ENCODE data around the gene RUFY3. TPM values are rescaled to one million over a fixed set of nuclear protein-coding genes. Genes with fewer than 3 reads are reported as not detected.

RUFY3 gene
- total RNA-seq, 1 donor from 2014 or later: 92.4 TPM

DNA sequence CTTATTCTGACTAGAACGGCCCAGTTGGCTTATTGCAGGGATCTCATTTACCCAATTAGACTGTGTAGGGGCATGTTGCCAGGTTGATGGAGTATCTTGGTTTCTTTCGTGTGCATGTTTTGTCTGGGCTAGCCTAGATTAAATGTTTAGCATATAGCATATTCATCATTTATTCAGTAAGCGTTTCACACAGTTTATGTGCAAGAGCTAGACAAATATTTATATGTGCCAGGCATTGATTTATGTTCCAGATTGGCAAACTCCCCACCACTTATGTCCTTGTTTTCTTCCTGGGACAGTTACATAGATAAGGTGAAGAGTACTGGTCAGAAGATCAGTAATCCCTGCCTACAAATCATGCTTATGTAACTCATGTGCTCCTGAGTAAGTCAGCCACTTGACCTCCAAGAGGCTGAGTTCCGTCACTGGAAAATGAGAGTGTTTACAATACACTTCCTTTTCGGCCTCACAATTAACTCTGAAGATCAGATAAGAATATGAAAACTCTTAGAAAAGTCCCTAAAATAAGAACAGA is 57.2 kb downstream of the RUFY3 start:
- intact Hi-C loops (cut with DNase I): no loop called here
- ATAC-seq (peak; percentile 90 to 97), DNase-seq (no peak)
- H3K4me3 ChIP-seq: no peak overlapping the region
- H3K36me3 ChIP-seq: peaks cover 70% of the 10 kb centered on the region
- peak overlapping the region; percentile 48 for H3K27ac ChIP-seq
- H3K4me1 ChIP-seq: peaks cover 4% of the 10 kb centered on the region
- TF ChIP-seq, protein P1, sequence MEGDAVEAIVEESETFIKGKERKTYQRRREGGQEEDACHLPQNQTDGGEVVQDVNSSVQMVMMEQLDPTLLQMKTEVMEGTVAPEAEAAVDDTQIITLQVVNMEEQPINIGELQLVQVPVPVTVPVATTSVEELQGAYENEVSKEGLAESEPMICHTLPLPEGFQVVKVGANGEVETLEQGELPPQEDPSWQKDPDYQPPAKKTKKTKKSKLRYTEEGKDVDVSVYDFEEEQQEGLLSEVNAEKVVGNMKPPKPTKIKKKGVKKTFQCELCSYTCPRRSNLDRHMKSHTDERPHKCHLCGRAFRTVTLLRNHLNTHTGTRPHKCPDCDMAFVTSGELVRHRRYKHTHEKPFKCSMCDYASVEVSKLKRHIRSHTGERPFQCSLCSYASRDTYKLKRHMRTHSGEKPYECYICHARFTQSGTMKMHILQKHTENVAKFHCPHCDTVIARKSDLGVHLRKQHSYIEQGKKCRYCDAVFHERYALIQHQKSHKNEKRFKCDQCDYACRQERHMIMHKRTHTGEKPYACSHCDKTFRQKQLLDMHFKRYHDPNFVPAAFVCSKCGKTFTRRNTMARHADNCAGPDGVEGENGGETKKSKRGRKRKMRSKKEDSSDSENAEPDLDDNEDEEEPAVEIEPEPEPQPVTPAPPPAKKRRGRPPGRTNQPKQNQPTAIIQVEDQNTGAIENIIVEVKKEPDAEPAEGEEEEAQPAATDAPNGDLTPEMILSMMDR (IDR thresholded peaks at IDR 0.05): no peak
- no peaks in the 10 kb centered on the region for H3K27me3 ChIP-seq (ENCODE audit: low read depth)
- no peaks in the 10 kb centered on the region for H3K9me3 ChIP-seq

DNA sequence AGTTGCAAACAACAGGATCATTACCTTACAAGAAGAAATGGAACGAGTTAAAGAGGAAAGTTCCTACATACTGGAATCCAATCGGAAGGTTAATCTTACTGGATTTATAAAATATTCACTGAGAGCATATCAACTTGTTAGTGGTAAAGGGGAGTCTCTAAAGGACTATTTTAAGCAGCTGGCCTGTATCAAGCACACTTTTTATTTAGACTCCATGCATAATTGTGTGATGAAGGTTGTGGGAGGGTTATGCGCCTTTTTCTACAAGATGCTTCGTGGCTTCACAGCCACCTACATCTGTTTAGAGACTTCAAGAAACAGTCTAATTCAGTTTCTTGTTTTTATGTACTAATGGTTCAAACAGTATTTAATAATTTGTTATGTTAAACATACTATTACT is 61.3 kb downstream of the RUFY3 start:
- no peak for ATAC-seq
- Histone ChIP-seq H3K4me3 (no peak overlapping the region), H3K9me3 (no peaks in the 10 kb centered on the region), H3K36me3 (peaks cover 82% of the 10 kb centered on the region), H3K27ac (no peak overlapping the region), H3K27me3 (ENCODE audit: low read depth) (no peaks in the 10 kb centered on the region), H3K4me1 (peaks cover 4% of the 10 kb centered on the region)
- TF ChIP-seq, protein P1 (IDR thresholded peaks at IDR 0.05): no peak
- intact Hi-C loops (cut with DNase I): no loop called here
- no peak for DNase-seq

DNA sequence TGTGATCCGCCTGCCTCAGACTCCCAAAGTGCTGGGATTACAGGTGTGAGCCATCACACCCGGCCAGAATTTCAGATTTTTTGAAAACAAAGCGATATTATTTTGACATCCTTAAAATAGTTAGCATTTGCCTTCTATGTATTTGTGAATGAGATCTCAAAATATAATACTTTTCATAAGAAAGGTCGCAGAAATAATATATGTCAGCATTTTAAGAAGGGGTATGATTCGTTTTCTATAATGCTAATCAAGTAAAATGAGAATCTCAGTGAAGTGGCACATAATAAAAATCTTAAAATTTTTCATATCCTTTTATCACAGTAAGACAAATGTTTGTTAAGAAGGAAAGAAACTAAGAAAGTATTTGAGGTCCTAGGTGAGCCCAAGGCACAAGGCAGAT is 65.7 kb downstream of the RUFY3 start:
- Histone ChIP-seq H3K9me3 (no peaks in the 10 kb centered on the region), H3K36me3 (peaks cover 93% of the 10 kb centered on the region), H3K27me3 (ENCODE audit: low read depth) (no peaks in the 10 kb centered on the region), H3K4me1 (no peaks in the 10 kb centered on the region), H3K4me3 (no peak overlapping the region), H3K27ac (no peak overlapping the region)
- TF ChIP-seq, protein P1 (IDR thresholded peaks at IDR 0.05): no peak
- ATAC-seq (no peak), DNase-seq (no peak)
- intact Hi-C loops (cut with DNase I): no loop called here

DNA sequence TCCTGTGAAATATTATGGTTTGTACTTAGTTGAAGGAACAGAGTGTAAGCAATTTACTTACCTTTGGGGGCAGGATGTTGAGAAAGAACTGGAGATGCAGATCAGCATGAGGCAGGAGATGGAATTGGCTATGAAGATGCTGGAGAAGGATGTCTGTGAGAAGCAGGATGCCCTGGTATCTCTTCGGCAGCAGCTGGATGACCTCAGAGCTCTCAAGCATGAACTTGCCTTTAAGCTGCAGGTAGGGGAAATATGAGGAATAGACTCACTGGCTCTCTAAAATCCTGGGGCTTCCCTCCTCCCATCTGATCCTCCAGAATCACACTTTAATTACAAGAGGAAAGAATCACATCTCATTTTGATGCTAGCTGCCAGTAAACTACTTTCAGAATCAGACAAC is 67.0 kb downstream of the RUFY3 start:
- Histone ChIP-seq H3K9me3 (no peaks in the 10 kb centered on the region), H3K36me3 (peaks cover 94% of the 10 kb centered on the region), H3K4me3 (no peak overlapping the region), H3K27ac (no peak overlapping the region), H3K27me3 (ENCODE audit: low read depth) (no peaks in the 10 kb centered on the region), H3K4me1 (no peaks in the 10 kb centered on the region)
- intact Hi-C loops (cut with DNase I): no loop called here
- no peak for DNase-seq
- TF ChIP-seq, protein P1 (IDR thresholded peaks at IDR 0.05): no peak
- ATAC-seq: no peak

DNA sequence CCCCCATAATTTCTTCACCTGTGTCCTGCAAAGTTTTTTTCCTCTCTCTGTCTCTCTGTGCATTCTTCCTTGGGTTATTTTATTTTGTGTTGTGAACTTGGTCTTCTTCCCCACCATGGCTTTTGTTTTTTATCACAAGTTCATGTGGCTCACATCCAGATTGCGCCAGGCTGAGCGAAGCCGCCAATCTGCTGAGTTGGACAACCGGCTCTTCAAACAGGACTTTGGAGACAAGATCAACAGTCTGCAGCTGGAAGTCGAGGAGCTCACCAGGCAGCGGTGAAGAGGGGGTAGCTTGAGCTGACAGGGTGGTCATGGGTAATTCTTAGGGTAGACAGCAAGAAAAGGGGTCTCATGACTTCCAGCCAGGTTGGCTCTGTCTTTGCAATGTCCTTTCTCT is 71.9 kb downstream of the RUFY3 start:
- H3K36me3 ChIP-seq: peaks cover 98% of the 10 kb centered on the region
- no peak overlapping the region for H3K27ac ChIP-seq
- H3K4me3 ChIP-seq: no peak overlapping the region
- no peaks in the 10 kb centered on the region for H3K4me1 ChIP-seq
- H3K9me3 ChIP-seq: no peaks in the 10 kb centered on the region
- no peaks in the 10 kb centered on the region for H3K27me3 ChIP-seq (ENCODE audit: low read depth)
- intact Hi-C loops (cut with DNase I): no loop called here
- TF ChIP-seq, protein P1 (IDR thresholded peaks at IDR 0.05): no peak
- ATAC-seq (no peak), DNase-seq (no peak)

Measured in lower lobe of right lung (tissue), 2 donors.